HUES48 (cell line): Measurements from ENCODE around the gene SHE.
A peak's percentile ranks its signal among the peaks of the same experiment; 100 is the strongest.

Source experiments
- H3K27ac ChIP-seq: one replicate; pipeline ENCODE4 v1.7.0; 2013; ENCODE audit warnings: low read depth, low read length, inconsistent platforms
- H3K27me3 ChIP-seq: 2 replicates; pipeline ENCODE4 v1.6.1; 2013; ENCODE audit warnings: mild to moderate bottlenecking, low read length; ENCODE audit not compliant: control insufficient read depth, insufficient read depth
- H3K36me3 ChIP-seq: 2 replicates; pipeline ENCODE4 v1.6.1; 2013; ENCODE audit warnings: low read length; ENCODE audit not compliant: control insufficient read depth, insufficient read depth
- H3K4me1 ChIP-seq: 2 replicates; pipeline ENCODE4 v1.6.1; 2013; ENCODE audit warnings: mild to moderate bottlenecking, low read length; ENCODE audit not compliant: control insufficient read depth, insufficient read depth
- H3K4me3 ChIP-seq: 2 replicates; pipeline ENCODE4 v1.5.1; 2013; ENCODE audit warnings: mild to moderate bottlenecking, low read depth, low read length
- H3K9ac ChIP-seq: 2 replicates; pipeline ENCODE4 v1.6.1; 2013; ENCODE audit warnings: mild to moderate bottlenecking, low read depth, low read length, moderate library complexity
- H3K9me3 ChIP-seq: 2 replicates; pipeline ENCODE4 v1.6.1; 2013; ENCODE audit warnings: low read length; ENCODE audit not compliant: control insufficient read depth, insufficient read depth

Gene SHE

GRCh38 chr1:154430903-154431302 is 71.3 kb downstream of the SHE start:
- Histone ChIP-seq H3K36me3 (no peaks in the 10 kb centered on the region), H3K9me3 (no peaks in the 10 kb centered on the region), H3K9ac (no peak overlapping the region)

DNA sequence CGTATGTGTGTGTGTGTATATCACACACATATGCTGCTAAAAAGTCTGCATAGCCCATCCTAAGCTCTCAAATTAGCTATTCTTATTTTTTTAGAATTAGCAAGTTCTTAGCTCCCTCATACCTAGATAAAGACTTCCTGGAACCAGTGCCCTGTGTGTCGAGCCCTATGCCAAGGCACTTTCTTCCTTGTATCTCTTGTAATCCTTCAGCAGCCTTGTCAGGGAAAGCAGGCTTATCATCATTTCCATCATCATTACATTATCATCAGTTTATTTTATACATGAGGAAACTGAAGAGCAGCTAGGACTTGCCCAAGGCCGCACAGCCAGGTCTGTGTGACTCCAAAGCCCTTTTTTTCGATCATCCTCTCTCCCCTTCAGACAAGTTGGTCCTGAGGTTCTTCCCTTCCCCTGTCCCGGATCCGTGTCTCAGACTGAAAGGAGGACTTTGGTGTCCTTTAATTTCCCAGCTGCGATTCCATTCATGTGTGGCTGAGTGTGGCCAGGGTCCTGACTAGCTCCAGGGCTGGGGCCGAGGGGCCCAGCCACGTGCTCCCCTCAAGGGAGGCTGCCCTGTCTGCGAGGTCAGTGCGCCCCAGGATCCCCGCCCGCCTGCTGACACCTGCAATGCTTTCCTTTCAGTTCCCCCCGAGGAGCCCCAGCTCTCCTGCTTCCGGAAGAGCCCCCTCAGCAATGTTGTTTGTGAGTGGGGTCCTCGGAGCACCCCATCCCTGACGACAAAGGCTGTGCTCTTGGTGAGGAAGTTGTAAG is 72.2 kb downstream of the SHE start:
- no peaks in the 10 kb centered on the region for H3K36me3 ChIP-seq
- H3K9ac ChIP-seq = no peak overlapping the region
- H3K9me3 ChIP-seq = no peaks in the 10 kb centered on the region
- peak overlapping the region; percentile 40 for H3K27ac ChIP-seq
- H3K4me1 ChIP-seq = peaks cover 25% of the 10 kb centered on the region
- H3K27me3 ChIP-seq = no peaks in the 10 kb centered on the region
- no peak overlapping the region for H3K4me3 ChIP-seq

More at GRCh38 chr1:154430903-154431302, 71.3 kb downstream of the SHE start:
- peak overlapping the region; percentile 40 for H3K27ac ChIP-seq
- no peaks in the 10 kb centered on the region for H3K27me3 ChIP-seq
- no peak overlapping the region for H3K4me3 ChIP-seq
- peaks cover 25% of the 10 kb centered on the region for H3K4me1 ChIP-seq
